ENCODE results near the gene TBX6. TPM values are rescaled to one million over a fixed set of nuclear protein-coding genes. Genes with fewer than 3 reads are reported as not detected.

The TBX6 gene
- total RNA-seq, 2 donors from 2014 or later = 4.2 to 5.8 TPM

DNA sequence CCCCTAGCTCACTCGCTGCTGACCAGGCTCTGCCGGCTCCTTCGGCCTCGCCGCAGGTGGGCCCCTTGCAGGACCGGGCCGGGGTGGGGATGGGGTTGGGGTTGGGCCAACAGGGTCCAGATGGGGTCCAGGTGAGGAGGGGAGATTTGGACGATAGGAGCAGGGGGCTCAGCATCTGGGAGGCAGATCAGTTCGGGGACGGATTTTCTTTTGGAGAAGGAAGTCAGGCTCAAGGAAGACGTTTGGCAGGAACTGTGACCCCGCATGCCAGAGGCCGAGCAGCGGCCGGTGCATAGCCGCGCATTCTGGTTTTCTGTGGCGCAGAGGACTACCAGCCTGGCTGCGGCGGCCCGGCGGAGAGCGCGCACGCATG lies 27.0 kb downstream of the TBX6 start:
- peaks cover 22 to 34% of the 10 kb centered on the region in 2 donors for H3K36me3 Mint-ChIP-seq (ENCODE audit: insufficient read depth in 2 of 2)
- DNase-seq (no peak), ATAC-seq (replicated peaks in 1 of 2) (no peak)
- H3K4me3 Mint-ChIP-seq = peak overlapping the region; percentile 99 to 100
- H3K9me3 Mint-ChIP-seq = no peaks in the 10 kb centered on the region
- peaks cover 39% of the 10 kb centered on the region for H3K4me1 Mint-ChIP-seq (ENCODE audit: low read depth)
- peak overlapping the region; percentile 94 for H3K27ac Mint-ChIP-seq
- no peaks in the 10 kb centered on the region for H3K27me3 Mint-ChIP-seq (ENCODE audit: low read depth)

DNA sequence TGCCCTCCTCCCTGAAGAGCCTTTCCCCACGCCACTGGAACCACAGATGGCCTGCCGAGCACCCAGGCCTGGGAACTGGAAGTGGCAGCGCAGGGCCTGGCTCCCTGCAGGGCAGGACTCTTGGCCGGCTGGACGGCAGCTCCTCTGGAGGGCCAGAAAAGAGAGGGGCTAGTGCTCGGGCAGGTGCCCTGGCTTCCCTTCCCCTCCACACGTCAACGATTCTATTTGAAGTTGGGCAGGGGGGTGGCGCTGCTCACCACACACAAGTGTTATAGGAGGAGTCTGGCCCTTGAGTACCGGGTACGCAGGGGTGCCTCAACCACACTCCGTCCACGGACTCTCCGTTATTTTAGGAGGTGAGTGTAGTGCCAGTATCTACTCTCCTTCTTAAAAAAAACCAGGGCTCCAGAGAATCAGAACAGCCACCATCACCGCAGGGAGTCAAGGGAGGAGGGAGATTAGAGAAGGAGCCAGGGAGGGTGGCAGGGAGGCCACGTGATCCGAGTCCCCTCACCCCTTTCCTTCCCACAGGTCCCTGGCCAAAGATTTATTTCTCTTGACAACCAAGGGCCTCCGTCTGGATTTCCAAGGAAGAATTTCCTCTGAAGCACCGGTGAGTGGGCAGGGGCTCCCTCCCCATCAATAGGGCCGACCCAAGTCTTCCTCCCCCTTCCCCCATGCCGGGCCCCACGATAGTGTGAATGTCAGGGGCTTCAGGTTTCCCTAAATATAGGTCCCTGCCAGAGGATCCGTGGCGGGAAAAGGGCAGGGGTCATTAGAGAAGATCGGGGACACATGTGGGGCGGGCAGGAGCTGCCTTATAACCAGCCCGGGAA lies 27.6 kb downstream of the TBX6 start:
- H3K27ac Mint-ChIP-seq = peak overlapping the region; percentile 99

DNA sequence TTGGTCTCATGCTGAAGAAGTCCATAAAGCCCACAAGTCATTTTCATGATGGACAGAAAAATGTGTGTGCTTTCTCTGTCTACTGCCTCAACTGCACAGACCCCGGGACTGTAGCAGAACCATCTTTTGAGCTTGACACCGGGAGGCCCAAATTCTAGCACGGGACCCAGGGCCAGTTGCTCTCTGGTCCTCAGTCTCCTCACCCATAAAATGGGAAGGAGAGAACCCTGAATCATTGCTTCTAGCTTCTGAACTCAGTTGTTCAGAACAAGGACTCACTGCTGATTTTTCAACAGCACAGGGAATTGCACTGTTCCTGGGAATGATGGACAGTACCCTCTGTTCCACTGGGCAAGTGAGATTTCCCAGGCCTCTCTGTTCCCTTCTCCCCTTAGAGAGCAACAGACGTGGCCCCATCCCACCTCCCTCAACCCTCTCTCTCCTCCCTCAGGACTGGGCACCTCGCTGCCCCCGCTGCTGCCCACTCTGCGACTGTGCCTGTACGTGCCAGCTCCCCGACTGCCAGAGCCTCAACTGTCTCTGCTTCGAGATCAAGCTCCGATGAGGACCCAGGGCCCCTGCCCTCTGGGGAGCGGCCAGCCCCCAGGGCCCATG lies 28.3 kb downstream of the TBX6 start:
- H3K4me3 Mint-ChIP-seq = peak overlapping the region; percentile 99 to 100
- H3K27ac Mint-ChIP-seq = peak overlapping the region; percentile 99
- H3K27me3 Mint-ChIP-seq (ENCODE audit: low read depth) = no peaks in the 10 kb centered on the region
- ATAC-seq (replicated peaks in 1 of 2) (no peak), DNase-seq (no peak)
- peaks cover 25% of the 10 kb centered on the region for H3K4me1 Mint-ChIP-seq (ENCODE audit: low read depth)
- peaks cover 15 to 20% of the 10 kb centered on the region in 2 donors for H3K36me3 Mint-ChIP-seq (ENCODE audit: insufficient read depth in 2 of 2)
- H3K9me3 Mint-ChIP-seq = no peaks in the 10 kb centered on the region

More for the DNA sequence above, 27.6 kb downstream of the TBX6 start:
- peak; percentile 76 to 81 for DNase-seq
- H3K9me3 Mint-ChIP-seq = no peaks in the 10 kb centered on the region
- H3K36me3 Mint-ChIP-seq (ENCODE audit: insufficient read depth in 2 of 2) = peaks cover 18 to 27% of the 10 kb centered on the region in 2 donors
- ATAC-seq (replicated peaks in 1 of 2) = peak; percentile 28 to 42
- peak overlapping the region; percentile 99 to 100 for H3K4me3 Mint-ChIP-seq
- H3K27me3 Mint-ChIP-seq (ENCODE audit: low read depth) = no peaks in the 10 kb centered on the region
- H3K4me1 Mint-ChIP-seq (ENCODE audit: low read depth) = peaks cover 32% of the 10 kb centered on the region

DNA sequence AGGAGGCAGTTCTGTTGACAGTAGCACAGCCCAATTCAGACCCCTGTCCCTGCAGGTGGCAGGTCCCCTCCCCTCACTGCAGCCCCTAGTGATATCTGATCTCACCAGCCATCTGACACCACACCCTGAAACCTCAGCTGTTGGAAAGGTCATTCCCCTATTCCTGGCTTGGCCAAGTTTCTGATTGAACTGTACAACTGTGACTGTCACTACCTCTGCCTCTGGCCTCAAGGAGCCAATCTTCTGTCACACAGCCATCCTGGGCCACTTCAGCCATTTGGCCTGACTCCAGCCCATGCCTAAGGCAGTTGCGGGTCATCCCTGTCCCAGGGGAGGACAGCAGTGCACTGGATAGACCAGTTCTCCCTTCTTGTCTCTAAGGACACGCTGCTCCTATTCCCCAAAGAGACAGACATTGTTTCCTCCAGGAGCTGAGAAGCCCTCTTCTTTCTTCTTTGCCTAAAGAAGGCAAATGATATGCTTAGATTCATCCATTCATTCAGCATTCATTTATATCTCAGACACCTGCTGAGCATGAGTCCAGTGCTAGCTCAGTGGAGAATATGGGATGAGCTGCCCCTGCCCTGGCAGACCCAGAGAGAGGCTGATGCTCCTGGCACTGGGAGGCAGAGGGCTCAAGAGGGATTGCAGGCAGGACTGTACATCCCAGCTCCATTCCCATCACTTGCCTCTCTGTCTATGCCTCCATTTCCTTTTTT lies 30.7 kb downstream of the TBX6 start:
- H3K4me3 Mint-ChIP-seq = no peak overlapping the region
- no peaks in the 10 kb centered on the region for H3K9me3 Mint-ChIP-seq
- DNase-seq (no peak), ATAC-seq (replicated peaks in 1 of 2) (no peak)
- peaks cover 10% of the 10 kb centered on the region for H3K4me1 Mint-ChIP-seq (ENCODE audit: low read depth)
- H3K36me3 Mint-ChIP-seq (ENCODE audit: insufficient read depth in 2 of 2) = peaks cover 4 to 6% of the 10 kb centered on the region in 2 donors
- no peaks in the 10 kb centered on the region for H3K27me3 Mint-ChIP-seq (ENCODE audit: low read depth)
- H3K27ac Mint-ChIP-seq = no peak overlapping the region

DNA sequence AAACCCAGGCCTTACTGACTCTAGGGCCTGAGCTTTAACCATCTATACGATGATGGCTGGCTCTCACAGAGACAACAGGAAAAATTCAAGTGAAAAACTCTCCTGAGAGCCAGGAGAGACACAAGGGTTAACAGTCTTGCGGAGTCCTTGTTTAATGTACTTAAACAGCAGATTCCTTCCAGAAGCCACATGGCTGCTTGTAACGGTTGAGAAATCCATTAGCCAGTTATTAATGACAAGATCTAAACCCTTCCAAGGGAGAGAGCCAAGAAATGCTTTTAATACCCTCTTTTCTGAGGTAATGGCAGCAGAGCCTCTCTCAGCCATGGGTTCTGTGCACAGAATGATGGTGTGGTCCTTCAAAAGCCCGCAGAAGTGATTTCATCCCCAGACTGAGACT lies 31.4 kb downstream of the TBX6 start:
- ATAC-seq (replicated peaks in 1 of 2) (no peak), DNase-seq (no peak)
- H3K27ac Mint-ChIP-seq = no peak overlapping the region
- H3K4me1 Mint-ChIP-seq (ENCODE audit: low read depth) = peaks cover 15% of the 10 kb centered on the region
- H3K27me3 Mint-ChIP-seq (ENCODE audit: low read depth) = no peaks in the 10 kb centered on the region
- H3K36me3 Mint-ChIP-seq (ENCODE audit: insufficient read depth in 2 of 2) = peaks cover 3 to 4% of the 10 kb centered on the region in 2 donors
- H3K9me3 Mint-ChIP-seq = no peaks in the 10 kb centered on the region
- H3K4me3 Mint-ChIP-seq = no peak overlapping the region

DNA sequence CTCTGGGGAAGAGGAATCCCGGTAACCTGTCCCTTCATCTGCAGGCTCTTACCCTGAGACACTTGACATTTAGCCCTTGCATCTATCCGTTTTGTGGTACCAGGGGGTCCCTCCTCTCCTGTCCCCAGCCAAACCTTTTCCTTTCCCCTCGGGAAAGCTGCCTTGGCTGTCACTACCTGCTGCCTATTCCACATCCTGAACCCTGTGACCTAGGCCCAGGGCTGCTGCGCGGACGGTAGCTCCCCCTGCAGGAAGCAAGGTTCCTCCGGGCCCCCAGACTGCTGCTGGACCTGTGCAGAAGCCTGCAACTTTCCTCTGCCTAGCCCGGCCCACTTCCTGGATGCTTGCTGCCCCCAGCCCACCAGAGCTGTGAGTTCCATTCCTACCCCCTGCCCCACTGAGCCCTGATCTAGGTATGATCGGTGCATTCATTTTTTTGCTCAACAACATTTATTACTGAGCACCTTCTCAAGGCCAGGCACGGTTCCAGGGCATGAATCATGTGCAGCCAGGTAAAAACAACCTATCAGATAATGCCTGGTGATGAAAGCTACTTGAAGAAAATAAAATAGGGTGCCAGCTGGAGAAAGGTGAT lies 36.7 kb downstream of the TBX6 start:
- Mint-ChIP-seq H3K36me3 (ENCODE audit: insufficient read depth in 2 of 2) (peaks cover 0 to 4% of the 10 kb centered on the region in 2 donors), H3K9me3 (no peaks in the 10 kb centered on the region), H3K4me1 (ENCODE audit: low read depth) (peaks cover 38% of the 10 kb centered on the region), H3K27ac (no peak overlapping the region), H3K4me3 (peak overlapping the region; percentile 30 to 48), H3K27me3 (ENCODE audit: low read depth) (no peaks in the 10 kb centered on the region)
- peak; percentile 66 to 73 for DNase-seq
- peak; percentile 72 to 73 for ATAC-seq (replicated peaks in 1 of 2)

DNA sequence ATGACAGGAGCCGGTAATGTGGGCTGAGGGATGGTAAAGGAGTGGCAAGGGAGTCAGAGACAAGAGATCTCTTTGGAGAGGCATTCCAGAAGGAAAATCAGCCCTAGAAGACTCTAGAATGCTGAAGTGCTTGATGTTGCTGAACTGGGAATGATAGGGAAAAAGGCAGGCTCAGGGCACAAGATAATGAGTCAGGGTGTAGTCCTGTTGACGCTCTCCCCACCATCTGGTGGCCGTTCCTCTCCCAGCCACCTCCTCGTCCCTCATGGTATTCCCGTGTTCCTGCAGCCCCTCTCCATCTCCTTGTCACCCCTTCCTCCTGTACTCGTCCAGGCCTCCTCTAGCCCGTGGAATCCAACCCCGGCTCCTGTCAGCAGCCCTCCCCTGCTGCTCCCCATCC lies 37.3 kb downstream of the TBX6 start:
- Mint-ChIP-seq H3K27me3 (ENCODE audit: low read depth) (no peaks in the 10 kb centered on the region), H3K36me3 (ENCODE audit: insufficient read depth in 2 of 2) (peaks cover 0 to 4% of the 10 kb centered on the region in 2 donors), H3K27ac (no peak overlapping the region), H3K9me3 (no peaks in the 10 kb centered on the region), H3K4me1 (ENCODE audit: low read depth) (peaks cover 38% of the 10 kb centered on the region), H3K4me3 (peak overlapping the region in 1 of 2 donors; percentile 30)
- ATAC-seq (replicated peaks in 1 of 2) = no peak
- no peak for DNase-seq

DNA sequence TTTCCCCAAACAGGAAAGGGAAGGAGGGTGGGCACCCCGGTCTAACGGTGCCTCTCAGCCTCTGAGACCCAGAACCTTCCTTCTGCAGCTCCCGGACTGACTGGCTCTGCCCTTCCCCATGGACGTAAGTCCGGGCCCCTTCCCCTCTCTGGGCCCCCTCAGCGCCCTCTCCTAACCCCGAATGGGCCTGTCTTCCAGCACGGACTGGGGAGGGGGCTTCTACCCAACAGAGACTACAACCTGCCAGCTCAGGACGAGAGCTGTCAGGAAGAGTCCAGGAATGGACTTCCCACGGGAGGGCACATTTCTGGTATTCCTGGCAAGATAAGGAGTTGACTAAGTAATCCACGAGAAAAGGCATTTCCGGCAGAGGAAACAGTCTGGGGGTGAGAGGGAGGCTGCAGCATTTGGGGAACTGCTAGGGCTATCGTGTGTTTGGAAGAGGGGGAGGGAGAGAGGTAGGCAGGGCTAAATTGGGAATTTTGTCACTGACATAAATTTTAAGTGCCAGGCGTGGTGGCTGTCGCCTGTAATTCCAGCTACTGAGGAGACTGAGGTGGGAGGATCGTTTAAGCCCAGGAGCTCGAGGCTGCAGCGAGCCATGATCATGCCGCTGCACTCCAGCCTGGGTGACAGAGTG lies 38.2 kb downstream of the TBX6 start:
- ATAC-seq (replicated peaks in 1 of 2) = peak; percentile 27 to 39
- no peak for DNase-seq
- no peaks in the 10 kb centered on the region for H3K27me3 Mint-ChIP-seq (ENCODE audit: low read depth)
- H3K36me3 Mint-ChIP-seq (ENCODE audit: insufficient read depth in 2 of 2) = peaks cover 0 to 4% of the 10 kb centered on the region in 2 donors
- peak overlapping the region; percentile 90 to 91 for H3K4me3 Mint-ChIP-seq
- no peaks in the 10 kb centered on the region for H3K9me3 Mint-ChIP-seq
- peaks cover 38% of the 10 kb centered on the region for H3K4me1 Mint-ChIP-seq (ENCODE audit: low read depth)
- no peak overlapping the region for H3K27ac Mint-ChIP-seq

DNA sequence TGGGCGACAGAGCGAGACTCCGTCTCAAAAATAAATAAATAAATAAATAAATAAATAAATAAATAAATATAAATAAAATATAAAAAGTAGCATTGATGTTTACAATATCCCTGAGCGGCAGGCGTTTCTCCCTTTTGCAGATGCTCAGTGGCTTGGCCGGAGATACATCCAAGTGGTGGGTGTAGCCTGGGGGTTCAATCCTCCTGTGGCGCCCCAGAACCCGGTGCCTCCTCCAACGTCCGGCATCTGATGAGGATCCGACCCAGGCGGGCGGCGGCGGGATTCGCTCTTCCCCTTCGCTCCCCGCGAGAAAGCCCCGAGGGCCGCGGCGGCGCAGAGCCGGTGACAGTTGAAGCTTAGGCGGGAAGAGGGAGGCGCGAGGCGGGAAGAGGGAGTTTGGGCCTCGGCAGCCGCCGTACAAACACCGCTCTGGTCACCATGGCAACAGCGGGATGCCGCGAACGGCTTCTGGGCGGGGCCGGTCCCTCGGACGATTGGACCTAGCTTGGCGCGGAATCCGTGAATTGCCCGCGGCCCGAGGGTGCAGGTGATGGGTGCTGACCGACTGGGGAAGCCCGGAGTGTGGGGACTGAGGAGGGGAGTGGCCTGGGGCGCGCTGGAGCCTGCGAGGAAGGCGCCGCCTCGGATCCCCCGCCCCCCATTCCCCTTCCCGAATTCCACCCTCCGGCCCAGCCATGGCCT lies 38.9 kb downstream of the TBX6 start:
- DNase-seq (peak; percentile 95), ATAC-seq (replicated peaks in 1 of 2) (peak; percentile 86 to 91)
- H3K9me3 Mint-ChIP-seq = no peaks in the 10 kb centered on the region
- H3K27me3 Mint-ChIP-seq (ENCODE audit: low read depth) = no peaks in the 10 kb centered on the region
- H3K4me1 Mint-ChIP-seq (ENCODE audit: low read depth) = peaks cover 38% of the 10 kb centered on the region
- peak overlapping the region; percentile 83 for H3K27ac Mint-ChIP-seq
- peaks cover 0 to 4% of the 10 kb centered on the region in 2 donors for H3K36me3 Mint-ChIP-seq (ENCODE audit: insufficient read depth in 2 of 2)
- H3K4me3 Mint-ChIP-seq = peak overlapping the region; percentile 90 to 91

DNA sequence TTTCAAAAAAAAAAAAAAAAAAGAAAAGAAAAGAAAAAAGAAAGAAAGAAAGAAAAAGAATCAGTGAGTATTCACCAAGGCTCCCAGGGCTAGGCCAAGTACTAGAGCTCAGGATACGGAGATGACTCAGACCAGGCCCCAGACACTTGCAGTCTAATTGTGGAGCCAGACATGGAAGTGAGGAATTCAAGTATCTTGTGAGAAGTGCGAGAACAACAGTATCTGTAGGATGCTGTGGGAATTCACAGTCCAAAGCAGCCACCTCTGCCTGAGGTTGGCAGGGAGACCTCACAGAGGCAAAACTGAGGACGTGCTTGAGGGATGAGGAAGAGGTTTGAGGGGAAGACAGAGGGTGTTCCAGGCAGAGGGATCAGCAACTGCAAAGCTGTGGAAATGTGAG lies 40.2 kb downstream of the TBX6 start:
- Mint-ChIP-seq H3K36me3 (ENCODE audit: insufficient read depth in 2 of 2) (peaks cover 0 to 4% of the 10 kb centered on the region in 2 donors), H3K27me3 (ENCODE audit: low read depth) (no peaks in the 10 kb centered on the region), H3K27ac (peak overlapping the region; percentile 45), H3K4me3 (peak overlapping the region; percentile 88 to 90), H3K9me3 (no peaks in the 10 kb centered on the region), H3K4me1 (ENCODE audit: low read depth) (peaks cover 38% of the 10 kb centered on the region)
- DNase-seq = no peak
- ATAC-seq (replicated peaks in 1 of 2) = no peak

DNA sequence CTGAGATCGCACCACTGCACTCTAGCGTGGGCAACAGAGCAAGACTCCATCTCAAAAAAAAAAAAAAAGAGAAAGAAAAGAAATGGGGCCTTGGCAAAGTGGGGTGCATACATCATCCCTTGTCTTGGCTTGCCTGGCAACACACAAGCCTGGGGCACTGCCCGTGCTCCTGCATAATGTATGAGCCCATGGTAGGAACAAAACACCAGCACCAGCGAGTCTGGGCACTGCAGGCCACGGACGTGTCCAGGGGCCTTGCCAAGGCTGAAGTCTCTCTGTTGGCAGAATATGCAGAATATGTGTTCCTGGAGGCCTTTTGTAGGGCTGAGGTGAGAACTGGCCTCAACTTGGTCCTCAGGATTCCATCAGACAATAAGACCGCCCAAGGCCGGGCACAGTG lies 41.9 kb downstream of the TBX6 start:
- no peak for ATAC-seq (replicated peaks in 1 of 2)
- Mint-ChIP-seq H3K27ac (no peak overlapping the region), H3K27me3 (ENCODE audit: low read depth) (peaks cover 6% of the 10 kb centered on the region), H3K9me3 (no peaks in the 10 kb centered on the region), H3K36me3 (ENCODE audit: insufficient read depth in 2 of 2) (peaks cover 0 to 4% of the 10 kb centered on the region in 2 donors), H3K4me1 (ENCODE audit: low read depth) (peaks cover 35% of the 10 kb centered on the region), H3K4me3 (no peak overlapping the region)
- DNase-seq = no peak

DNA sequence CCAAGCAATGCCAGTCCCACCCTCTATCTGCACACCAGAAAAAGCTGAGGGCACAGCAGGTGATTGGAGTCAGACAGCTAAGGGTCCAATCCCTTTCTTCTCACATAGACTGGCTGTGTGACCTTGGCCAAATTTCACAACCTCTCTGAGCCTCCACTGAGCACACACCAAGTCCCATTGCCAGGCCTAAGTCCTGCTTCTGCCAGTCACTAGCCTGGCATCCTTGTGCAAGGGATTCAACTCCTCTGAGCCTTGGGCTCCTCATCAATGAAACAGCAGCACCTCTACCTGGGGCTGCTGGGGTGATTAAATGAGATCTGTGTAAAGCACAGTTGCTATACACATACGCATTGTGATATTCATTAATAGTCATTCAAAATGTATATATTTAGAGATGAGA lies 45.1 kb downstream of the TBX6 start:
- no peak for ATAC-seq (replicated peaks in 1 of 2)
- Mint-ChIP-seq H3K9me3 (no peaks in the 10 kb centered on the region), H3K27me3 (ENCODE audit: low read depth) (peaks cover 6% of the 10 kb centered on the region), H3K36me3 (ENCODE audit: insufficient read depth in 2 of 2) (peaks cover 0 to 2% of the 10 kb centered on the region in 2 donors), H3K4me3 (no peak overlapping the region), H3K27ac (no peak overlapping the region), H3K4me1 (ENCODE audit: low read depth) (peaks cover 16% of the 10 kb centered on the region)
- DNase-seq = no peak
